Loucy (cell line): ENCODE data around the gene ZNF687.

Experiments used
- EZH2phosphoT487 ChIP-seq: fragments of 200-600 bp; IDR thresholded peaks from 2 replicates; pipeline ENCODE4 v1.6.1; 2018; ENCODE audit warnings: antibody characterized with exemption, mild to moderate bottlenecking, moderate library complexity, borderline replicate concordance
- TF ChIP-seq, protein P1 (sequence below): fragments of 200-600 bp; sonication (generic); conservative IDR thresholded peaks from 2 replicates; pipeline ENCODE4 v1.5.1; 2014; ENCODE audit warnings: mild to moderate bottlenecking, antibody characterized with exemption, low read length

DNA sequence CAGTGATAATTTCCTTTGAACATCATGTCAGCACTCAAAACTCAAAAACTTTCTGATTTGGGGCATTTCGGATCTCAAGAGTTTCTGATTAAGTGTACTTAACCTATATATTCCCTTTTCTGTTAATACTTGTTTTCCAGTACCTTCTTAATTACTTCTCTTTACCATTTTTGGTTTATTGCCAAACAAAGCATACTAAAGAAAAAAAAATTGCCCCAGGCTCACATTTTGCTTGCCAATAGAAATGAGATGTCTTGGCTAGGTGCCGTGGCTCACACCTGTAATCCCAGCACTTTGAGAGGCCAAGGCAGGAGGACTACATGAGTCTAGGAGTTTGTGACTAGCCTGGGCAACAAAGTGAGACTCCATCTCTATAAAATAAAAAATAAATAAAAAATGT, 22.7 kb upstream of the ZNF687 start:
- TF ChIP-seq, protein P1, sequence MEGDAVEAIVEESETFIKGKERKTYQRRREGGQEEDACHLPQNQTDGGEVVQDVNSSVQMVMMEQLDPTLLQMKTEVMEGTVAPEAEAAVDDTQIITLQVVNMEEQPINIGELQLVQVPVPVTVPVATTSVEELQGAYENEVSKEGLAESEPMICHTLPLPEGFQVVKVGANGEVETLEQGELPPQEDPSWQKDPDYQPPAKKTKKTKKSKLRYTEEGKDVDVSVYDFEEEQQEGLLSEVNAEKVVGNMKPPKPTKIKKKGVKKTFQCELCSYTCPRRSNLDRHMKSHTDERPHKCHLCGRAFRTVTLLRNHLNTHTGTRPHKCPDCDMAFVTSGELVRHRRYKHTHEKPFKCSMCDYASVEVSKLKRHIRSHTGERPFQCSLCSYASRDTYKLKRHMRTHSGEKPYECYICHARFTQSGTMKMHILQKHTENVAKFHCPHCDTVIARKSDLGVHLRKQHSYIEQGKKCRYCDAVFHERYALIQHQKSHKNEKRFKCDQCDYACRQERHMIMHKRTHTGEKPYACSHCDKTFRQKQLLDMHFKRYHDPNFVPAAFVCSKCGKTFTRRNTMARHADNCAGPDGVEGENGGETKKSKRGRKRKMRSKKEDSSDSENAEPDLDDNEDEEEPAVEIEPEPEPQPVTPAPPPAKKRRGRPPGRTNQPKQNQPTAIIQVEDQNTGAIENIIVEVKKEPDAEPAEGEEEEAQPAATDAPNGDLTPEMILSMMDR = no peak
- TF ChIP-seq EZH2phosphoT487 = no peak
